IMR-90 (cell line): ENCODE results near the gene FRMPD4. TPM values are rescaled to one million over a fixed set of nuclear protein-coding genes. Genes with fewer than 3 reads are reported as not detected.

ENCODE experiments used
- ATAC-seq: fragments of 200-7000 bp; cut with Tn5 transposase; 2 replicates; pipeline ENCODE4 v1.9.1; 2020; ENCODE audit warnings: low read depth, mild to moderate bottlenecking, moderate library complexity
- BruUV-seq: library from RNA; stranded (reverse); fragments of 400-500 nt; replicated peaks from 2 replicates; lab custom pipeline; 2021; lab: Mats Ljungman, UMichigan
- CTCF ChIA-PET: fragments of 300-600 bp; formaldehyde crosslinking; extraction: SDS; loops from one replicate; lab custom pipeline; 2021; ENCODE audit warnings: antibody characterized with exemption; lab: Yijun Ruan, JAX
- POLR2A ChIA-PET: fragments of 300-600 bp; sonication (Branson Sonifier 250); formaldehyde crosslinking; loops from one replicate; lab custom pipeline; 2022; ENCODE audit warnings: antibody characterized with exemption; ENCODE audit not compliant: unreplicated experiment; lab: Charles Lee
- DNase-seq: peaks from one replicate; pipeline ENCODE4 v3.0.0; 2013
- H2AFZ ChIP-seq: replicated peaks from 2 replicates; pipeline ENCODE3; 2013; ENCODE audit warnings: low read length, mild to moderate bottlenecking; ENCODE audit not compliant: poor library complexity
- H2AK5ac ChIP-seq: 2 replicates; pipeline ENCODE4 v1.6.1; 2013; ENCODE audit warnings: low read depth, low read length, inconsistent platforms
- H2AK9ac ChIP-seq: replicated peaks from 2 replicates; pipeline ENCODE3; 2013; ENCODE audit warnings: mild to moderate bottlenecking, low read depth, low read length, moderate library complexity; ENCODE audit not compliant: poor library complexity
- H2BK120ac ChIP-seq: 2 replicates; pipeline ENCODE4 v1.6.1; 2013; ENCODE audit warnings: low read depth, low read length, inconsistent platforms
- H2BK15ac ChIP-seq: 3 replicates; pipeline ENCODE4 v1.6.1; 2013; ENCODE audit warnings: low read depth, low read length, inconsistent platforms
- H2BK20ac ChIP-seq: 2 replicates; pipeline ENCODE4 v1.6.1; 2013; ENCODE audit warnings: low read depth, mild to moderate bottlenecking, inconsistent platforms, low read length, moderate library complexity
- H2BK5ac ChIP-seq: 2 replicates; pipeline ENCODE4 v1.6.1; 2013; ENCODE audit warnings: mild to moderate bottlenecking, low read depth, low read length, inconsistent platforms; ENCODE audit not compliant: poor library complexity, severe bottlenecking
- H3K14ac ChIP-seq: replicated peaks from 2 replicates; pipeline ENCODE4 v1.6.1; 2013; ENCODE audit warnings: low read depth, low read length, inconsistent platforms
- H3K18ac ChIP-seq: 2 replicates; pipeline ENCODE4 v1.6.1; 2013; ENCODE audit warnings: low read depth, low read length, control low read depth
- H3K23ac ChIP-seq: 2 replicates; pipeline ENCODE4 v1.6.1; 2013; ENCODE audit warnings: low read depth, low read length, inconsistent platforms
- H3K27ac ChIP-seq: 2 replicates; pipeline ENCODE4 v1.5.1; 2013; ENCODE audit warnings: mild to moderate bottlenecking, control low read depth, low read length; ENCODE audit not compliant: insufficient read depth
- H3K27me3 ChIP-seq: 2 replicates; pipeline ENCODE4 v1.6.1; 2013; ENCODE audit warnings: low read length; ENCODE audit not compliant: control insufficient read depth, insufficient read depth
- H3K36me3 ChIP-seq: 2 replicates; pipeline ENCODE4 v1.6.1; 2013; ENCODE audit warnings: low read length, mixed read lengths; ENCODE audit not compliant: control insufficient read depth, insufficient read depth
- H3K4ac ChIP-seq: 2 replicates; pipeline ENCODE4 v1.6.1; 2013; ENCODE audit warnings: low read depth, low read length, inconsistent platforms
- H3K4me1 ChIP-seq: 2 replicates; pipeline ENCODE4 v1.6.1; 2013; ENCODE audit warnings: low read length, mixed read lengths; ENCODE audit not compliant: control insufficient read depth, insufficient read depth
- H3K4me2 ChIP-seq: 2 replicates; pipeline ENCODE4 v1.6.1; 2013; ENCODE audit warnings: low read depth, mild to moderate bottlenecking, control low read depth, low read length, moderate library complexity
- H3K4me3 ChIP-seq: 2 replicates; pipeline ENCODE4 v1.5.1; 2013; ENCODE audit warnings: low read depth, mild to moderate bottlenecking, control low read depth, low read length, moderate library complexity; ENCODE audit not compliant: insufficient read depth
- H3K56ac ChIP-seq: 2 replicates; pipeline ENCODE4 v1.6.1; 2013; ENCODE audit warnings: low read length, inconsistent platforms; ENCODE audit not compliant: insufficient read depth; ENCODE audit errors: extremely low read depth
- H3K79me1 ChIP-seq, 2 experiments: 2 replicates each; pipeline ENCODE4 v1.6.1; 2013; ENCODE audit warnings: low read length in 2 of 2, inconsistent platforms in 1 of 2, low read depth in 1 of 2
- H3K9ac ChIP-seq: 2 replicates; pipeline ENCODE4 v1.6.1; 2013; ENCODE audit warnings: low read depth, low read length, control low read depth
- H3K9me1 ChIP-seq: 2 replicates; pipeline ENCODE4 v1.6.1; 2013; ENCODE audit warnings: low read length, inconsistent platforms; ENCODE audit not compliant: insufficient read depth
- H3K9me3 ChIP-seq: 2 replicates; pipeline ENCODE4 v1.6.1; 2013; ENCODE audit warnings: low read length; ENCODE audit not compliant: control insufficient read depth, insufficient read depth
- H4K20me1 ChIP-seq: 2 replicates; pipeline ENCODE4 v1.6.1; 2013; ENCODE audit warnings: low read length, inconsistent platforms; ENCODE audit not compliant: insufficient read depth
- H4K5ac ChIP-seq: 2 replicates; pipeline ENCODE4 v1.6.1; 2013; ENCODE audit warnings: mild to moderate bottlenecking, low read depth, low read length, control low read depth
- H4K8ac ChIP-seq, 2 experiments: 2 replicates each; pipeline ENCODE4 v1.6.1; 2013; ENCODE audit warnings: low read depth in 2 of 2, low read length in 2 of 2, control low read depth in 1 of 2, inconsistent platforms in 1 of 2
- H4K91ac ChIP-seq: 2 replicates; pipeline ENCODE4 v1.6.1; 2013; ENCODE audit warnings: low read depth, low read length, inconsistent platforms; ENCODE audit not compliant: insufficient read depth
- BHLHE40 ChIP-seq: fragments of 150-350 bp; IDR thresholded peaks from 2 replicates; pipeline ENCODE4 v1.6.1; 2016; ENCODE audit warnings: mild to moderate bottlenecking, low read depth, low read length
- CEBPB ChIP-seq: IDR thresholded peaks from 2 replicates; pipeline ENCODE4 v1.6.1; 2012; ENCODE audit warnings: low read depth, low read length, improper control_type of control experiment
- CHD1 ChIP-seq: IDR thresholded peaks from 2 replicates; pipeline ENCODE4 v1.6.1; 2012; ENCODE audit warnings: low read depth, low read length, improper control_type of control experiment
- FOS ChIP-seq: fragments of 150-350 bp; IDR thresholded peaks from 2 replicates; pipeline ENCODE4 v1.6.1; 2016; ENCODE audit warnings: low read depth, low read length
- MAFK ChIP-seq: IDR thresholded peaks from 2 replicates; pipeline ENCODE4 v1.6.1; 2012; ENCODE audit warnings: low read depth, low read length, improper control_type of control experiment
- MAZ ChIP-seq: IDR thresholded peaks from 2 replicates; pipeline ENCODE4 v1.6.1; 2012; ENCODE audit warnings: low read depth, mild to moderate bottlenecking, low read length, improper control_type of control experiment, moderate library complexity, borderline replicate concordance
- NFE2L2 ChIP-seq: fragments of 150-350 bp; IDR thresholded peaks from 2 replicates; pipeline ENCODE4 v1.6.1; 2016; ENCODE audit warnings: low read depth, mild to moderate bottlenecking, low read length
- POLR2A ChIP-seq: IDR thresholded peaks from 2 replicates; pipeline ENCODE4 v1.6.1; 2012; ENCODE audit warnings: mild to moderate bottlenecking, low read depth, low read length
- RAD21 ChIP-seq: IDR thresholded peaks from 2 replicates; pipeline ENCODE4 v1.6.1; 2012; ENCODE audit warnings: low read length, improper control_type of control experiment
- RCOR1 ChIP-seq: IDR thresholded peaks from 2 replicates; pipeline ENCODE4 v1.6.1; 2012; ENCODE audit warnings: mild to moderate bottlenecking, low read length, improper control_type of control experiment; ENCODE audit not compliant: insufficient replicate concordance
- RFX5 ChIP-seq: IDR thresholded peaks from 2 replicates; pipeline ENCODE4 v1.8.0; 2012; ENCODE audit warnings: low read depth, mild to moderate bottlenecking, low read length, moderate library complexity
- SMC3 ChIP-seq: fragments of 150-350 bp; IDR thresholded peaks from 2 replicates; pipeline ENCODE4 v1.6.1; 2016; ENCODE audit warnings: low read depth, mild to moderate bottlenecking, antibody characterized with exemption, low read length, moderate library complexity
- WGBS, 2 experiments: methylation state at CpG; one replicate each; pipeline versions ENCODE4 v1.1.5 to v1.1.7; 2013; ENCODE audit warnings: missing lambda C conversion rate in 2 of 2; ENCODE audit not compliant: insufficient read length in 1 of 2; ENCODE audit errors: extremely low coverage in 2 of 2; 5-methylcytosine and 5-hydroxymethylcytosine counted together
- dilution Hi-C: fragments of 300-500 bp; cut with HindIII; formaldehyde crosslinking; loops from one replicate; pipeline ENCODE4 v1.14.3; 2018; ENCODE audit warnings: low sequenced_read_pairs; ENCODE audit not compliant: unreplicated experiment
- in situ Hi-C: fragments of 300-500 bp; cut with MboI; formaldehyde crosslinking; loops from 3 replicates; pipeline ENCODE4 v1.14.3; 2019; ENCODE audit warnings: low sequenced_read_pairs, inconsistent platforms, mixed read lengths
- intact Hi-C: fragments of 100-400 bp; cut with micrococcal nuclease; formaldehyde crosslinking; loops from 2 replicates; pipeline ENCODE4 v1.10.0; 2022
- polyA plus RNA-seq, 3 experiments: library from polyadenylated mRNA; depleted of rRNA; stranded (reverse); fragments of >200 nt; gene quantifications; 2 replicates each; pipeline ENCODE4 v1.2.3, GENCODE V29; 2012; ENCODE audit warnings: low replicate concordance in 1 of 3
- total RNA-seq: library from RNA; depleted of rRNA; stranded (reverse); fragments of >200 nt; gene quantifications from 2 replicates; pipeline ENCODE4 v1.2.3, GENCODE V29; 2012
- TF ChIP-seq, protein P1 (sequence below): conservative IDR thresholded peaks from 2 replicates; pipeline ENCODE4 v1.5.1; 2012; ENCODE audit warnings: mild to moderate bottlenecking, low read depth, low read length, improper control_type of control experiment
- TF ChIP-seq, protein P2 (sequence below): fragments of 150-350 bp; IDR thresholded peaks from 2 replicates; pipeline ENCODE4 v1.6.1; 2016; ENCODE audit warnings: low read depth, mild to moderate bottlenecking, low read length, moderate library complexity, borderline replicate concordance
- TF ChIP-seq, protein P3 (sequence below): fragments of 150-350 bp; IDR thresholded peaks from 2 replicates; pipeline ENCODE4 v1.6.1; 2017; ENCODE audit warnings: mild to moderate bottlenecking, antibody characterized with exemption, low read length, low read depth

The FRMPD4 gene
- total and polyA plus RNA-seq, 2 of the 4 experiments (the other 2 are of a cell fraction): 0.53 to 1.1 TPM

- Histone ChIP-seq H3K27ac (no peak overlapping the region), H3K36me3 (no peaks in the 10 kb centered on the region), H3K4me1 (no peaks in the 10 kb centered on the region), H2BK120ac (no peak overlapping the region), H4K20me1 (no peaks in the 10 kb centered on the region), H2BK5ac (no peak overlapping the region), H3K56ac (no peak overlapping the region), H3K4ac (no peak overlapping the region), H2AK9ac (no peak overlapping the region), H2BK15ac (no peak overlapping the region), H3K9me3 (peaks cover 2% of the 10 kb centered on the region; the same call in 1 of the 2 replicates), H3K14ac (no peak overlapping the region), H3K4me2 (no peak overlapping the region), H4K91ac (no peak overlapping the region), H2AK5ac (no peak overlapping the region), H3K9me1 (no peaks in the 10 kb centered on the region), H3K23ac (no peak overlapping the region), H3K27me3 (no peaks in the 10 kb centered on the region), H2BK20ac (no peak overlapping the region), H2AFZ (no peak overlapping the region), H3K9ac (no peak overlapping the region), H3K79me1 (no peaks in the 10 kb centered on the region), H4K5ac (no peak overlapping the region), H3K18ac (no peak overlapping the region), H3K4me3 (no peak overlapping the region), H4K8ac (no peak overlapping the region)
- no peak for DNase-seq
- no peak for TF ChIP-seq BHLHE40
- TF ChIP-seq SMC3: no peak
- TF ChIP-seq CEBPB: no peak
- TF ChIP-seq MAFK: no peak
- TF ChIP-seq RAD21: no peak
- TF ChIP-seq NFE2L2: no peak
- no peak for TF ChIP-seq POLR2A
- no peak for TF ChIP-seq MAZ
- no peak for TF ChIP-seq FOS
- TF ChIP-seq, protein P1, sequence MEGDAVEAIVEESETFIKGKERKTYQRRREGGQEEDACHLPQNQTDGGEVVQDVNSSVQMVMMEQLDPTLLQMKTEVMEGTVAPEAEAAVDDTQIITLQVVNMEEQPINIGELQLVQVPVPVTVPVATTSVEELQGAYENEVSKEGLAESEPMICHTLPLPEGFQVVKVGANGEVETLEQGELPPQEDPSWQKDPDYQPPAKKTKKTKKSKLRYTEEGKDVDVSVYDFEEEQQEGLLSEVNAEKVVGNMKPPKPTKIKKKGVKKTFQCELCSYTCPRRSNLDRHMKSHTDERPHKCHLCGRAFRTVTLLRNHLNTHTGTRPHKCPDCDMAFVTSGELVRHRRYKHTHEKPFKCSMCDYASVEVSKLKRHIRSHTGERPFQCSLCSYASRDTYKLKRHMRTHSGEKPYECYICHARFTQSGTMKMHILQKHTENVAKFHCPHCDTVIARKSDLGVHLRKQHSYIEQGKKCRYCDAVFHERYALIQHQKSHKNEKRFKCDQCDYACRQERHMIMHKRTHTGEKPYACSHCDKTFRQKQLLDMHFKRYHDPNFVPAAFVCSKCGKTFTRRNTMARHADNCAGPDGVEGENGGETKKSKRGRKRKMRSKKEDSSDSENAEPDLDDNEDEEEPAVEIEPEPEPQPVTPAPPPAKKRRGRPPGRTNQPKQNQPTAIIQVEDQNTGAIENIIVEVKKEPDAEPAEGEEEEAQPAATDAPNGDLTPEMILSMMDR: no peak
- TF ChIP-seq RFX5: no peak
- TF ChIP-seq, protein P2, sequence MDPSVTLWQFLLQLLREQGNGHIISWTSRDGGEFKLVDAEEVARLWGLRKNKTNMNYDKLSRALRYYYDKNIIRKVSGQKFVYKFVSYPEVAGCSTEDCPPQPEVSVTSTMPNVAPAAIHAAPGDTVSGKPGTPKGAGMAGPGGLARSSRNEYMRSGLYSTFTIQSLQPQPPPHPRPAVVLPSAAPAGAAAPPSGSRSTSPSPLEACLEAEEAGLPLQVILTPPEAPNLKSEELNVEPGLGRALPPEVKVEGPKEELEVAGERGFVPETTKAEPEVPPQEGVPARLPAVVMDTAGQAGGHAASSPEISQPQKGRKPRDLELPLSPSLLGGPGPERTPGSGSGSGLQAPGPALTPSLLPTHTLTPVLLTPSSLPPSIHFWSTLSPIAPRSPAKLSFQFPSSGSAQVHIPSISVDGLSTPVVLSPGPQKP: no peak
- TF ChIP-seq, protein P3, sequence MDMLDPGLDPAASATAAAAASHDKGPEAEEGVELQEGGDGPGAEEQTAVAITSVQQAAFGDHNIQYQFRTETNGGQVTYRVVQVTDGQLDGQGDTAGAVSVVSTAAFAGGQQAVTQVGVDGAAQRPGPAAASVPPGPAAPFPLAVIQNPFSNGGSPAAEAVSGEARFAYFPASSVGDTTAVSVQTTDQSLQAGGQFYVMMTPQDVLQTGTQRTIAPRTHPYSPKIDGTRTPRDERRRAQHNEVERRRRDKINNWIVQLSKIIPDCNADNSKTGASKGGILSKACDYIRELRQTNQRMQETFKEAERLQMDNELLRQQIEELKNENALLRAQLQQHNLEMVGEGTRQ: no peak
- no peak for TF ChIP-seq CHD1
- no peak for TF ChIP-seq RCOR1
- ChIA-PET POLR2A (no interaction called here), CTCF (interaction anchor here (0.7 kb wide), 1 partner anchor 90 kb away, joined by 3 read pairs; no protein-coding TSS in a partner anchor)
- dilution Hi-C loops: no loop called here
- ATAC-seq: no peak
- BruUV-seq: no TSS peak
- intact Hi-C loops: no loop called here
- WGBS, 2 experiments: no CpG with 5 or more reads among the region's 4 CpGs
- in situ Hi-C loops: no loop called here
Observed at GRCh38 chrX:12570859-12571501, 432.7 kb downstream of the FRMPD4 start.
